Measurements from ENCODE around the gene DNAJC18. TPM values are rescaled to one million over a fixed set of nuclear protein-coding genes. Genes with fewer than 3 reads are reported as not detected.

DNAJC18 gene
- total and polyA plus RNA-seq, 2 experiments from 2014 or later, result 13.4 to 18.9 TPM

GRCh38 chr5:139416651-139417050, 22.7 kb downstream of the DNAJC18 start:
- H3F3A ChIP-seq (replicated peaks; ENCODE audit: low read depth), result peaks cover 3% of the 10 kb centered on the region; the same call in 1 of the 2 replicates
- H3K9me2 ChIP-seq (ENCODE audit: insufficient read depth), result no peaks in the 10 kb centered on the region
- no peaks in the 10 kb centered on the region for H3K27me3 Mint-ChIP-seq (ENCODE audit: insufficient read depth, low read depth, poor library complexity)
- no peaks in the 10 kb centered on the region for H3K27me3 ChIP-seq (ENCODE audit: insufficient read depth)
- no peaks in the 10 kb centered on the region for H3K79me2 ChIP-seq (replicated peaks; ENCODE audit: insufficient read depth)
- no peak overlapping the region for H2AFZ ChIP-seq
- ATAC-seq, result no peak
- H3K4me1 Mint-ChIP-seq, result peaks cover 15% of the 10 kb centered on the region
- no peak for DNase-seq (ENCODE audit: low spot score)
- no peaks in the 10 kb centered on the region for H3K4me1 ChIP-seq (ENCODE audit: insufficient read depth)
- no peak overlapping the region for H3K27ac ChIP-seq (ENCODE audit: low read depth)
- H3K36me3 Mint-ChIP-seq (ENCODE audit: low read depth), result peaks cover 15% of the 10 kb centered on the region
- peaks cover 4% of the 10 kb centered on the region; the same call in 1 of the 2 replicates for H3K36me3 ChIP-seq (ENCODE audit: insufficient read depth)
- no peak overlapping the region for H3K4me3 ChIP-seq
- H3K4me2 ChIP-seq, result no peak overlapping the region
- H3K27ac Mint-ChIP-seq, result no peak overlapping the region
- no peaks in the 10 kb centered on the region for H3K9me3 Mint-ChIP-seq
- TF ChIP-seq CREB1 (CRISPR knock-in tag; IDR thresholded peaks at IDR 0.05; ENCODE audit: low read depth), result no peak
- no peak for TF ChIP-seq ZNF114 (CRISPR knock-in tag; IDR thresholded peaks at IDR 0.05)
- no peak for TF ChIP-seq EZH2 (IDR thresholded peaks at IDR 0.05; ENCODE audit: low read depth, unreplicated experiment)
- TF ChIP-seq JUNB (IDR thresholded peaks at IDR 0.05; ENCODE audit: unreplicated experiment), result no peak
- no peak for TF ChIP-seq POLR2AphosphoS5 (IDR thresholded peaks at IDR 0.05; ENCODE audit: low read depth)
- TF ChIP-seq ETS1 (IDR thresholded peaks at IDR 0.05), result no peak
- no peak for TF ChIP-seq EZH2phosphoT487 (IDR thresholded peaks at IDR 0.05; ENCODE audit: unreplicated experiment)
- no peak for TF ChIP-seq STAT1 (IDR thresholded peaks at IDR 0.05; ENCODE audit: unreplicated experiment)
- TF ChIP-seq, protein P1, sequence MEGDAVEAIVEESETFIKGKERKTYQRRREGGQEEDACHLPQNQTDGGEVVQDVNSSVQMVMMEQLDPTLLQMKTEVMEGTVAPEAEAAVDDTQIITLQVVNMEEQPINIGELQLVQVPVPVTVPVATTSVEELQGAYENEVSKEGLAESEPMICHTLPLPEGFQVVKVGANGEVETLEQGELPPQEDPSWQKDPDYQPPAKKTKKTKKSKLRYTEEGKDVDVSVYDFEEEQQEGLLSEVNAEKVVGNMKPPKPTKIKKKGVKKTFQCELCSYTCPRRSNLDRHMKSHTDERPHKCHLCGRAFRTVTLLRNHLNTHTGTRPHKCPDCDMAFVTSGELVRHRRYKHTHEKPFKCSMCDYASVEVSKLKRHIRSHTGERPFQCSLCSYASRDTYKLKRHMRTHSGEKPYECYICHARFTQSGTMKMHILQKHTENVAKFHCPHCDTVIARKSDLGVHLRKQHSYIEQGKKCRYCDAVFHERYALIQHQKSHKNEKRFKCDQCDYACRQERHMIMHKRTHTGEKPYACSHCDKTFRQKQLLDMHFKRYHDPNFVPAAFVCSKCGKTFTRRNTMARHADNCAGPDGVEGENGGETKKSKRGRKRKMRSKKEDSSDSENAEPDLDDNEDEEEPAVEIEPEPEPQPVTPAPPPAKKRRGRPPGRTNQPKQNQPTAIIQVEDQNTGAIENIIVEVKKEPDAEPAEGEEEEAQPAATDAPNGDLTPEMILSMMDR (conservative IDR thresholded peaks at IDR 0.05; ENCODE audit: low read depth in 2 of 2), result no peak
- TF ChIP-seq REST (IDR thresholded peaks at IDR 0.05; ENCODE audit: unreplicated experiment), result no peak
- TF ChIP-seq NANOG (IDR thresholded peaks at IDR 0.05; ENCODE audit: borderline replicate concordance), result no peak
- no peak for TF ChIP-seq ZNF462 (CRISPR knock-in tag; IDR thresholded peaks at IDR 0.05)
- no peak for TF ChIP-seq ZNF331 (CRISPR knock-in tag; IDR thresholded peaks at IDR 0.05; ENCODE audit: low read depth)
- H4K20me1 ChIP-seq (replicated peaks; ENCODE audit: insufficient read depth), result no peaks in the 10 kb centered on the region
- no peak overlapping the region for H3K4me3 Mint-ChIP-seq
